Measurements from ENCODE around the gene RNF152. TPM values are rescaled to one million over a fixed set of nuclear protein-coding genes. Genes with fewer than 3 reads are reported as not detected.

Gene RNF152
- total and polyA plus RNA-seq, 11 donors = 2.8 to 24.0 (median 10.7) TPM

DNA sequence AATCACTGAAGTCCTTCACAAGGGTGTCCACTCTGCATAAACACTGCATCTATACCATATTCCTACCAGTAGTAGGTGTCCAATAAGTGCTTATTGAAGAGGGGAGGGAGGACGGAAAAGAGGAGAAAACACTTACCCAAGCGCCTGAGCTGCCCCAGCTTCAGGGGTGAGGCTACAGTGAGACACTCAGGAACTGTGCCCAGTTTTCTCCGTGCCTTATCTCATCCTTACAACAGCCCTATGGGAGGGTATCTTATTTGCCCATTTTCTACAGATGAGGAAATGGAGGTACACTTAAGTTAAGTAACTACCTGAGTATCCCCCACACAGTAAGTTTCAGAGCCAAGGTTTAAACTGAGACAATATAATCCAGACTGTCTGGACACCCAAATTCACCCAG, 41.5 kb downstream of the RNF152 start:
- H3K36me3 ChIP-seq = peaks cover 0 to 3% (median 0%) of the 10 kb centered on the region in 9 donors
- peaks cover 0 to 2% (median 0%) of the 10 kb centered on the region in 12 donors for H3K9me3 ChIP-seq
- ATAC-seq = no peak
- peak overlapping the region in 4 of 12 donors; percentile 3 to 34 (median 14) for H3K27ac ChIP-seq
- no peak overlapping the region for H3K4me3 ChIP-seq
- peaks cover 0 to 64% (median 20%) of the 10 kb centered on the region in 12 donors for H3K4me1 ChIP-seq
- intact Hi-C loops (cut with DNase I) = no loop called here
- WGBS, 4 donors = 61 to 70% (median 68%) methylated on average over 3 of the region's 3 CpGs
- TF ChIP-seq, protein P1, sequence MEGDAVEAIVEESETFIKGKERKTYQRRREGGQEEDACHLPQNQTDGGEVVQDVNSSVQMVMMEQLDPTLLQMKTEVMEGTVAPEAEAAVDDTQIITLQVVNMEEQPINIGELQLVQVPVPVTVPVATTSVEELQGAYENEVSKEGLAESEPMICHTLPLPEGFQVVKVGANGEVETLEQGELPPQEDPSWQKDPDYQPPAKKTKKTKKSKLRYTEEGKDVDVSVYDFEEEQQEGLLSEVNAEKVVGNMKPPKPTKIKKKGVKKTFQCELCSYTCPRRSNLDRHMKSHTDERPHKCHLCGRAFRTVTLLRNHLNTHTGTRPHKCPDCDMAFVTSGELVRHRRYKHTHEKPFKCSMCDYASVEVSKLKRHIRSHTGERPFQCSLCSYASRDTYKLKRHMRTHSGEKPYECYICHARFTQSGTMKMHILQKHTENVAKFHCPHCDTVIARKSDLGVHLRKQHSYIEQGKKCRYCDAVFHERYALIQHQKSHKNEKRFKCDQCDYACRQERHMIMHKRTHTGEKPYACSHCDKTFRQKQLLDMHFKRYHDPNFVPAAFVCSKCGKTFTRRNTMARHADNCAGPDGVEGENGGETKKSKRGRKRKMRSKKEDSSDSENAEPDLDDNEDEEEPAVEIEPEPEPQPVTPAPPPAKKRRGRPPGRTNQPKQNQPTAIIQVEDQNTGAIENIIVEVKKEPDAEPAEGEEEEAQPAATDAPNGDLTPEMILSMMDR (IDR thresholded peaks at IDR 0.05) = no peak
- TF ChIP-seq POLR2A (IDR thresholded peaks at IDR 0.05) = no peak
- no peak for DNase-seq
- no peaks in the 10 kb centered on the region for H3K27me3 ChIP-seq

DNA sequence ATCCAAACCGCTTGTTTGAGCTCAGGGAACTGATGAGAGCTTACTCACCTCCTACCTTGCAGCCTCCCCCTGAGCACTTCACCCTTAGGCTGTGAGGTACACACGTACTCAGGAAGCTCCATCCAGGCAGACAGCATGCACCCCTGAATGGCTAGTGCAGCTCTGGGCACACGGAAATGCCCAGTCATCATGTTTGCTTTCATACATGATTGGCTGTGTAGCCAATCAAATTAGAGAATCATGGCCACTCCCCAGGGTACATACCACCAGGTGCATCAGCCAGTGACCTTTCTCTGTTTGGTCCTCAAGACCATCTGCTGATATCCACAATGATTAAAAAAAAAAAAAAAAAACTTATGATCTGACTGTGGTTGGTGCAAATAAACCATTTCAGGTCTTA, 42.1 kb downstream of the RNF152 start:
- H3K4me1 ChIP-seq = peaks cover 0 to 61% (median 20%) of the 10 kb centered on the region in 12 donors

DNA sequence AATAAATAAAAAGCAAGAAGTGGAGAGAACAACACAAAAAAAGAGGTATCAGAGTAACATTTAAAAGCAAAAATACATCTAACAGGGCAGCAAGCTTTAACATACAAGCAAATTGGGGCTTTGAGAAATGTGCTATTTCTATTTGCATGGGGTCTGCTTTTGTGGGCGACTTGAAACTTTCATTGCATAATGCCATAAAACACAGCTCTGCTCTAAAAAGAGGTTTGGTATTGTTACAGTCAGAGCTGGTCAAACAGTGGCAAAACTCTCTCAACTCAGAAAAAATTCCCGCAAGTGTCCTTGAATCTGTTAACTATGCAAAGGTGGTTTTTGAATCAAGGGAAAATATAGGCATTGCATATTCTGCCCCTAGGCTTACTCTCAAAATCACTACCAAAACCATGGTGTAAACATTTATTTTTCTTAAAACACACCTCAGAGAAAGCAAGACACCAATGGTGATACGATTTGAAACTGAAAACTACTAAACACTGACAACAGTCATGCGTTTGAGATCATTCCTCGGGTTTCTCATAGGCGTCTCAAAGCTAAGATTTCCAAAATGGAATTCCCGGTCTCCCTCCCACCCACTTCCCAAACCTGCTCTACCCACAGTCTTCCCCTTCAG, 45.5 kb downstream of the RNF152 start:
- H3K36me3 ChIP-seq = peaks cover 0 to 3% (median 0%) of the 10 kb centered on the region in 9 donors
- H3K4me1 ChIP-seq = peaks cover 0 to 43% (median 9%) of the 10 kb centered on the region in 12 donors
- peaks cover 0 to 3% (median 0%) of the 10 kb centered on the region in 12 donors for H3K9me3 ChIP-seq
- DNase-seq (no peak), ATAC-seq (no peak)
- 88 to 91% (median 91%) methylated on average over 7 of the region's 7 CpGs for WGBS, 4 donors
- H3K4me3 ChIP-seq = no peak overlapping the region
- no peaks in the 10 kb centered on the region for H3K27me3 ChIP-seq
- intact Hi-C loops (cut with DNase I) = no loop called here
- TF ChIP-seq, protein P1 (IDR thresholded peaks at IDR 0.05) = no peak
- TF ChIP-seq POLR2A (IDR thresholded peaks at IDR 0.05) = no peak
- H3K27ac ChIP-seq = no peak overlapping the region

More for the DNA sequence above, 42.1 kb downstream of the RNF152 start:
- H3K4me3 ChIP-seq = no peak overlapping the region
- WGBS, 4 donors = 80 to 90% (median 85%) methylated on average over 3 of the region's 3 CpGs
- intact Hi-C loops (cut with DNase I) = no loop called here
- H3K36me3 ChIP-seq = peaks cover 0 to 3% (median 0%) of the 10 kb centered on the region in 9 donors
- no peaks in the 10 kb centered on the region for H3K27me3 ChIP-seq
- no peak for DNase-seq
- no peak overlapping the region for H3K27ac ChIP-seq
- H3K9me3 ChIP-seq = peaks cover 0 to 3% (median 0%) of the 10 kb centered on the region in 12 donors
- ATAC-seq = no peak
- TF ChIP-seq, protein P1 (IDR thresholded peaks at IDR 0.05) = no peak
- TF ChIP-seq POLR2A (IDR thresholded peaks at IDR 0.05) = no peak

DNA sequence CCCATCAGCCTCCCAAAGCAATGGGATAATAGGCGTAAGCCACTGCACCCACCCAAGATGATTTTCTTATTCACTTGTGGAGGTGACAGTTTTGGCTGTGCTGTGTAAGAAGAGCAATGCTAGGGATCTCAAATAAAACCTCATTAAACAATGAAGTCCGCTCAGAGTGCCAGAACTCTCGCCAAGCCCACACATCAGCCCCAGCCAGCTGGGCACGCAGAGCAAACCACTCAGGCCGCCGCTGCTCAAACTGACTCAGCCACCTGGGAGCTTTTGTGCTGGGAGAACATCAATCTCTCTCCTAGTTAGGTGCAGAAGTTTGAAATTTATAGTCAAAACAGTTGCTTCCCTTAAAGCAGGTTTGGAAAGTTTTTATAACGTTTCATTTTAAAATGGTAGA, 47.6 kb downstream of the RNF152 start:
- peaks cover 0 to 38% (median 7%) of the 10 kb centered on the region in 12 donors for H3K4me1 ChIP-seq
- intact Hi-C loops (cut with DNase I) = no loop called here
- ATAC-seq = no peak

More for the DNA sequence above, 47.6 kb downstream of the RNF152 start:
- H3K9me3 ChIP-seq = peaks cover 0 to 3% (median 0%) of the 10 kb centered on the region in 12 donors
- 90 to 96% (median 94%) methylated on average over 7 of the region's 7 CpGs for WGBS, 4 donors
- peaks cover 0 to 3% (median 0%) of the 10 kb centered on the region in 9 donors for H3K36me3 ChIP-seq
- H3K27ac ChIP-seq = no peak overlapping the region
- TF ChIP-seq, protein P1 (IDR thresholded peaks at IDR 0.05) = no peak
- no peak for TF ChIP-seq POLR2A (IDR thresholded peaks at IDR 0.05)
- H3K27me3 ChIP-seq = no peaks in the 10 kb centered on the region
- no peak overlapping the region for H3K4me3 ChIP-seq
- no peak for DNase-seq

Measured in heart left ventricle (tissue), 16 donors.